Measurements from ENCODE around the gene PGD.
"Not testable (repeated sequence)": the region's sequence is repeated elsewhere in the genome, so short reads cannot be mapped to it uniquely, and the experiment has no call there.

PGD gene

GRCh38 chr1:10437052-10437451 is 38.2 kb downstream of the PGD start:
- DNase-seq (ENCODE audit: low read depth), result no peak

DNA sequence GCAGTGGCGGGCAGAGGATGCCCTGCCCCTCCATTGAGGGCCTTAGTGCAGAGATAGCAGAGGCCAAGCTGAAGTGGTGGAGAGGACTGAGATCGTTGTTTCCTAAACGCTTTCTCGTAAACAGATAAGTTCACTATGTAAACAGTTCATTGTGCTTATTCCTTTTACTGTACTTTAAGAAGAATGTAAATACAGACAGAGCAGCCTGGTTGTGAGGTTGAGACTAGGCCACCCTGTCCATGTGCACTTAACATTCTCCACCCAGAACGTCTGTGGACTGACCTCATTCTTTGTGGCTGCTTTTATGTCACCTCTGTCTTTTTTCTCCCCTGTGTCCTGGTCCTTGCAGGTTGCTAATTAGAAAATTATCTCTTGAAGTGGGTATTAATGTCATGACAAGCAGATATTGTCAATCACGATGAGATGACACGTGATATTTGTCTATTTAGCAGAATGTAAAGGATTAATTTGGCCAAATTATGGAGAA is 39.9 kb downstream of the PGD start:
- DNase-seq (ENCODE audit: low read depth), result no peak

DNA sequence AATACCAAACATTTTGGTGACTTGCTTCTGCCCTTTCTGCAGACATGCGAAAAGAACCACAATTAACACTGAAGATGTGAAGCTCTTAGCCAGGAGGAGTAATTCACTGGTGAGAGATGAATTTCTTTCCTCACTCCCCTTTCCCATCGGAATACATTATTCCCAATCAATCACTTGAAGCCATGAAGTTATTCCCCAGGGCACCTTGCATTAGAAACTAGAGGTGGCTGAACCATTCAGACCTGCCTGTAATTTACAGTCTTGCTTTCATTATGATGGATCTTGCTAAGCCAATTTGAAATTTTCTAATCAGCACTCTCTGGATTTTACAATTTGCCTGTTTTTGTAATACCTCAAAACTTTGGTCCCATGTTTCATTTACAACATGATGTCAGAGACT is 41.4 kb downstream of the PGD start:
- no peak for DNase-seq (ENCODE audit: low read depth)

- no peak for DNase-seq (ENCODE audit: low read depth)
Measured at GRCh38 chr1:10440794-10441193, 41.9 kb downstream of the PGD start.

- no peak for DNase-seq (ENCODE audit: low read depth)
Measured at GRCh38 chr1:10444248-10444647, 45.4 kb downstream of the PGD start.

DNA sequence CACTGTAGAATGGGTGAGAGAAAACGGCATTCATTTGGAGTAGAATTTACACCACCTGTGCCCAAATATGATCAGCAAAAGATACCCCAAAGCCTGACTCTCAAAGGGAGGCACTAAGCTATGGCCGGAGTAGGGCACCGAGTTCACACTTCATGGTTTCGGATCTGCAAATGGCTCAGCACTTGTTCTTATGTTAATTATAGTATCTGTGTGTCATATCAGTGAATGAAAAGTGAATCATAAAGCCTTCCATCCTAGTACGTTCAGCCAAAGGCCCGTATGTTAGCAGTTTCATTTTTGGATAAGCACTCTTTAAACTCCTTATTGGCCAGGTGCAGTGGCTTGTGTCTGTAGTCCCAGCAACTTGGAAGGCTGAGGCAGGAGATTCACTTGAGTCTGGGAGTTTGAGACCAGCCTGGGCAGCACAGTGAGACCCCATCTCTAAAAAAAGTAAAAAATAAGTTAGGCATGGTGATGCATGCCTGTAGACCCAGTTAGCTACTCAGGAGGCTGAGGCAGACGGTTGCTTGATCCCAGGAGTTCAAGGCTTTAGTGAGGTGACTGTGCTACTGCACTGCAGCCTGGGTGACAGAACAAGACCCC is 46.0 kb downstream of the PGD start:
- DNase-seq (ENCODE audit: low read depth), result no peak

- DNase-seq (ENCODE audit: low read depth), result no peak
Measured at GRCh38 chr1:10446790-10447422, 48.0 kb downstream of the PGD start.

GRCh38 chr1:10449751-10450150 is 50.9 kb downstream of the PGD start, which contains the start of gene CORT:
TSS of gene CORT (plus strand) at chr1:10450031. CDS start at chr1:10450224, 193 bp downstream.
- no peak for DNase-seq (ENCODE audit: low read depth)

GRCh38 chr1:10450156-10450814 is 51.4 kb downstream of the PGD start:
- no peak for DNase-seq (ENCODE audit: low read depth)

DNA sequence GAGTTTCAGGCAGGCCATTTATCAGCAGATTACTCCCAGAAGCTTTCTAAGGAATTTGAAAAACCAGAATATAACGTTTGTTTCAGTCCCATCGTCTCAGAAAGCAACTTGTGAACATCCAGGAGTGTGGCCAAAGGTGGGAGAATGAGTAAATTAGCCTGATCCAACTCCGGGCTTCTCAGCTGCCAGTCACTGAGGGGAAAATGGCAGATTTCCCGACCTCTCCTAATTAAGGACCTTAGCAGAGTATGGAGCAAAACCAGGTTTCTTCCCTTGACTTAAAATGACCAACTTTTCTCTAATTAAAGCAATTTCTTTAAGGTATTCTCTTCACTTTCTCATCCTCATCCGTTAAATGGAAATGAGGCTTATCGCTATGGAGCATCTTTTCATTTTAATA is 52.0 kb downstream of the PGD start:
- DNase-seq (ENCODE audit: low read depth), result no peak

DNA sequence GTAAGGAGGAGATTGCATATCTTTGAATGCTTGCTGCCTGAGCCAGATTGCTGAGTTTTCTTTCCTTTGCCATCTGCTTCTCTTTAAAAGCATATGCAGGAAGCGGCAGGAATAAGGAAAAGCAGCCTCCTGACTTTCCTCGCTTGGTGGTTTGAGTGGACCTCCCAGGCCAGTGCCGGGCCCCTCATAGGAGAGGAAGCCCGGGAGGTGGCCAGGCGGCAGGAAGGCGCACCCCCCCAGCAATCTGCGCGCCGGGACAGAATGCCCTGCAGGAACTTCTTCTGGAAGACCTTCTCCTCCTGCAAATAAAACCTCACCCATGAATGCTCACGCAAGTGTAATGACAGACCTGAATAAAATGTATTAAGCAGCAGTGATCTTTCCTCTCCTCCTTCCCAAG is 52.4 kb downstream of the PGD start:
- DNase-seq (ENCODE audit: low read depth), result no peak

DNA sequence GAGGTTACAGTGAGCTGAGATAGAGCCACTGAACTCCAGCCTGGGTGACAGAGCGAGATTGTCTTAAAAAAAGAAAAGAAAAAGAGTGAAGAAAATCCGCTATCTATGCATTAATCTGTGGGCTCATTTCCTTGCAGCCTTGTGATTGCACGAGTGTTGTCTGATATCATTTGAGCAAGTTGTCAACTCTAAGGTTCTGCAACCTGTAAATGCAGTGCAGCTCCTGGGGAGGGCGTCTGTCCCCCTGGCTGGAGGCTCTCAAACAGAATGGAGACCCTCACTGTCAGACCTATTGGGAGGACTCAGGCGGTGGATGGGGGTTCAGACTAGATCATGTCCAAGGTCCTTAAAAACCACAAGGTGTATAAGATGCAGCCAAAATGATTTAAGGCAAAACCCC is 57.2 kb downstream of the PGD start:
- no peak for DNase-seq (ENCODE audit: low read depth)

DNA sequence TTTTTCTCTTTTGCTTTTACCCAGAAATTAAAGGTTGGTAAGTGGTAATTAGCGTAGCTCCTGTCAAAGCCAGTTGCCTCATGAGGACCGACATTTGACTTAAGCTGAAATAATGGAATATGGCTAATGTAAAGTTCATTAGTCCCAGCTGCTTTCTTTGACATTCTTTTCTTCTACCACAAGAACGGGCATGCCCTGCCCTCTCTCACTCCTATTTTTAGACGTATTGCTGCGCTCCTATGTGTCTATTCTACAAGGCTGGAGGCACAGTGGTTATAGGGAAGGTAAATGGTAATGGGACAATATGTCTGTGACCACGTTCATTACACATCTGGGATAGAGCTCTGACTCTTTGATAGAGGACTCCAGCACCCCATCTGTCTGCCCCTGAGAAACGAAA is 57.8 kb downstream of the PGD start:
- DNase-seq (ENCODE audit: low read depth), result no peak

- not testable (repeated sequence) for DNase-seq (ENCODE audit: low read depth)
Measured at GRCh38 chr1:10457462-10457861, 58.6 kb downstream of the PGD start.

GRCh38 chr1:10457875-10458274 is 59.0 kb downstream of the PGD start:
- no peak for DNase-seq (ENCODE audit: low read depth)

- DNase-seq (ENCODE audit: low read depth), result no peak
Measured at GRCh38 chr1:10459184-10459583, 60.3 kb downstream of the PGD start.

GRCh38 chr1:10467078-10467477 is 68.2 kb downstream of the PGD start:
- no peak for DNase-seq (ENCODE audit: low read depth)

GRCh38 chr1:10470043-10470442 is 71.2 kb downstream of the PGD start:
- no peak for DNase-seq (ENCODE audit: low read depth)
